T-helper 22 cell (primary cell): ENCODE results near the gene RUNDC3A.
"Not testable (repeated sequence)": the region's sequence is repeated elsewhere in the genome, so short reads cannot be mapped to it uniquely, and the experiment has no call there.

Source experiments
- DNase-seq: peaks from one replicate; pipeline ENCODE4 v3.0.0-alpha.2; 2020; ENCODE audit warnings: low read depth

The RUNDC3A gene

DNA sequence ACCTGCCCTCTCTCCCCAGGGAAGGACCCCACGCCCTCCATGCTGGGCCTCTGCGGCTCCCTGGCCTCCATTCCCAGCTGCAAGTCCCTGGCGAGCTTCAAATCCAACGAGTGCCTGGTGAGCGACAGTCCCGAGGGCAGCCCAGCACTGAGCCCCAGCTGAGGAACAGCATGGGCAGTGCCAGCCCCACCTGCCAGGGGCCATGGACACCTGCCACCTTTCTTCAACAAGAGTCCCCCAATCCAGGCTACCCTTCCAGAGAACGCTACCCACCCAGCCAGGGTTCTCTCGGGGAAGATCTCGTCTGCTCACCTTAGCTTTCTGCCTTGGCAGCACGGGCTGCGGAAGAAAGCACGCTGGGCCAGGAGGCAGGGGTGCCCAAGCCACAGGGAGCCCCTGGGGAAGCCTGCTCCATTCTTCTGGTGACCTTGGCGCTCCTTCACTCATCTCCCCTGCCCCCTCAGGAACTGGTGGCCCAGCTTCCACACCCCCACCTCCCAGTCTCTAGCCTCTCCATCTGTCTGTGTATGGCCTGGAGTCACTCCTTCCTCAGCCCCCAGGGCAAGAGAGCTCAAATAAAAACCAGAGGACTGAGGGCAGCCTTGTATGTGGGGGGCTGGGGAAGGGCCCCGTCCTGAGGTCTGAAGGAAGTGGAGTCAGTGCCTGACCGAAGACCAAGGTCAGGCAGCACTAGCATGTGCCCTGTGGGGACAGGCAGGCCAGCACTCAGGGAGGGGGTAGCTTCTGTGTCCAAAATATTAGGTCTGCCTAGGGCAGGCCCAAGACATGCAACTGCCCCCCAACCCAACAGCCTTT is 9.9 kb downstream of the RUNDC3A start:
- DNase-seq: no peak

DNA sequence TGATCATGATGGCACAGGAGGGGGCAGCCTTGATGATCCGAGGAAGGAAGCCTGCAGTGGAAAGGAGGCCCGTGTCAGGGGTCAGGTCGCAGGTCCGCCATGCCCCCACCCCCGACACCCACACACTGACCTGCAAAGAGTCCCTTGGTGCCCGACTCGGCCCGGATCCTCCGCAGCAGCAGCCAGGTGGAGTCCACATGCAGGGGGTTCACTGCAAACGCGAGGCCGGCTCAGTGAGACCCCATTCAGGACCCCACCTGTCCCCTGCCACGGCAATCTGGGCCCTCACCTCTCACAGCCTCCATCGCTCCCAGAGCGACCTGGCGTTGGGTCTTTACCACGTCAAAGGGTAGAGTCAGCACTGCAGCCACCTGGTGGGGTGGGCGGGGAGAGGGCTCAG is 11.7 kb downstream of the RUNDC3A start:
- DNase-seq: no peak

DNA sequence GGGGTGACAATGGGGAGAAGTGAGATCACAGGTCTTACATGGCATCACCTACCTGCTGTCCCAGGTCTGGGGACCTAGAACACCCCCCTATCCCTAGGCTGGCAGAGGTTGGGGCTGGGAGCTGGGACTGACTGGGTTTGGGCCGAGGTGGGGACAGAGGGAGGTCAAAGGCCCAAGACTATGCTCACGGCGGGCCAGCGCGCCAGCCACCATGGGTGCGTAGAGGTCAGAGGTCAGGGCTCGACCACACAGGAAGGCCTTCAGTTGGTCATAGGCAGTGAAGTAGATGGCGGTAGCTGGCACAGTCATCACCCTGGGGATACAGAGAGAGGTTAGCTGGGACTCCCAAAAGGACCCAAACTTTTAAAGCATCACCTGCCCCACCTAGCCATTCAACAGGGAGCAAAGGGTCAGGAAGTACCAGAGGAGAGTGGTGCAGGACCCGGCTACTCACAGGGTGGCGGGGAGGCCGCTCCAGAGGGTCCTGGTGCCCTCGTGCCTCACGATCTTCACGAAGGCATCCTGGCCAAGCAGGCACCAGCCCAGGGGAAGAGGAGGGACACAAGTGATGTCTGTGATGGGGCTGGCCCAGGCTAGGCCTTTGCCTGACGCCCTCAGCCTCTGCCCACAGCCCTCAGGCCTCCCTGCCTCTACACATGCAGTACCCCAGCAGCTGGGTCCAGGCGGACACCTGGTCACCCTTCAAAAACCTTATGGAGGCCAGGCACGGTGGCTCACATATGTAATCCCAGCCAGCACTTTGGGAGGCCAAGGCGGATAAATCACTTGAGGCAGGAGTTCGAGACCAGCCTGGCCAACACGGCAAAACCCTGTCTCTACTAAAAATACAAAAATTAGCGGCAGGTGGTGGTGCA is 13.1 kb downstream of the RUNDC3A start:
- no peak for DNase-seq

DNA sequence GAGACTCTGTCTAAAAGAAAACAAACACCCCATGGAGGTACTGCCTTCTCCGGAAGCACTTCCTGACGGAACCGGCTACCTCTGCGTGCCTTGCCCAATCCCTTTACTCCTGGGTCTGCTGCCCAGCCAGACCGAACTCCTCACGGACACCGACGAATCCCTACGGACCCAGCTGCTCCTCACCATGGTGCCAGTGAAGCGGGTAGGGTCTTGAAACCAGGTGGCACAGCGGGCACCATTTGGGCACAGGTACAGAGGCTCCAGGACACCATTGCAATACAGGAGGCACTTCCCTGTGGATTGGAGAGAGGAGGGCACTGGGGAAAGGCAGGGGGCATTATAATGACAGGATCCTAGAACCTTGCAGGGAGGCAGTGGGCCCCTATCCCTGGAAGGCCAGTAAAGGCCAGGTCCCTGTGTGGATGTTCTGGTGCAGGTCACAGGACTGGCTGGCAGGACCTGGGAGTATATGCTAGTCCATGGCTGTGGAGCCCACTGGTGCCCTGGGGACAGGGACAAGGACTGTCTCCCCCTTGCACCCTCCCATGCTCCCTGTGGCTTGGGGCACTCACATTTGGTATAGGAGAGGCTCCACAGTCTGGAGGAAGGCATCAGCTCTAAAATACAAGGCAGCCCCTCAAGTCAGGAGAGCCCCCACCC is 14.0 kb downstream of the RUNDC3A start:
- no peak for DNase-seq

GRCh38 chr17:44323359-44324091 is 15.1 kb downstream of the RUNDC3A start:
- no peak for DNase-seq

GRCh38 chr17:44324092-44324570 is 15.7 kb downstream of the RUNDC3A start:
- DNase-seq: no peak

- DNase-seq: peak; percentile 86
Measured at GRCh38 chr17:44324571-44325275, 16.3 kb downstream of the RUNDC3A start, which contains the start of gene SLC25A39. Gene SLC25A39 (minus strand): TSS chr17:44324823. CDS start chr17:44323562, 1,261 bp downstream.

DNA sequence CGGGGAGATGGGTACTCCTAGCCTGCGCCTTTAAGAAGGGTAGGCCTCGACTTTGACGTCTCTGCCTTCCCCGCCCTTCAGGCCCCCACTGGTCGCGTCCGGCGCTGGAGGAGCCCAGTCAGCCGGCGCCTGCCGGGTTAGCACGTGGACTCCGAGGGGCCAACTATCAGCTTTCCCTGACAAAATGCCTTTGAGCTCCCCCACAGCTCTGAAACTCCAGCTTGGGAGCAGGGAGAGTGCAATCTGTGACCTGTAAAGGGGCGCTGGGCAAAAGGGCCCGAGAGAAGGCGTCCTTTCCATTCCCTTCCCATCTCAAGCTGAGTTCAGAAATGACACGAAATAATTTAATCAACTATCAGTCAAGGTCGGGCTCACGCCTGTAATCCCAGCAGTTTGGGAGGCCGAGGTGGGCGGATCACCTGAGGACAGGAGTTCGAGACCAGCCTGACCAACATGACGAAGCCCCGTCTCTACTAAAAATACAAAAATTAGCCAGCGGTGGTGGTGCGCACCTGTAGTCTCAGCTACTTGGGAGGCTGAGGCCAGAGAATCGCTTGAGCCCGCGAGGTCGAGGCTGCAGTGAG is 18.6 kb downstream of the RUNDC3A start:
- peak; percentile 93 for DNase-seq

DNA sequence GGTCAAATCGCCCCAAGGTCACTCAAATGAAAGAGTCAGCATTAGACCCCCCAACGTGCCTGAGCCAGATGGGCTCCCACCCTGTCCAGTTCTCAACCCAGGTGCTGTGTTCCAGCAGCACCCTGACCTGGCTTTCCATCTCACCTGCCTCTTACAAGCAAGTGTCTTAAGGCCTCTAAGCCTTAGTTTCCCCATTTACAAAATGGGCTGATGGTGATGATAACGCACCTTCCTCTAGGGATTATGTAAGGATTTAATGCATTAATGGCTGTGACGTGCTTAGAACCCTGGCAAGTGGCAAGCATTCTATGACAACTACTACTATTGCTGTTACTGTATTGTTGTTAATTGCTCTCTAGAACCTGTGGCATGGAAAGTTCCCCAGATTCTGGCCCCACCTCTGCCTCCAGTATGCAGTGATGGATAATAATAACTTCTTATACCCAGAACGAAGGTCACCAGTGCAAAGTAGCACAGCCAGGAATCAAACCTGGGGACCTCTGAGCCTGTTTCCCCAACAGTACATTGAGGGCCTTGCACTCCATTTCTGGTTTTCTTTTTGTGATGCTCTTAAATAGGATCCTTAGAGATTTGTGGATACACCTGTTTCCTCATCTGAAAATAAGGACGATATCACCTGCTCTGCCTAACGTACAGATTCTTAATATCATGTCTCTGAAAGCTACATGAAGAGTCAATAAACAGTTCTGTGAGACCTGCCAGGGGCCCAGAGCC is 19.5 kb downstream of the RUNDC3A start:
- DNase-seq: no peak

DNA sequence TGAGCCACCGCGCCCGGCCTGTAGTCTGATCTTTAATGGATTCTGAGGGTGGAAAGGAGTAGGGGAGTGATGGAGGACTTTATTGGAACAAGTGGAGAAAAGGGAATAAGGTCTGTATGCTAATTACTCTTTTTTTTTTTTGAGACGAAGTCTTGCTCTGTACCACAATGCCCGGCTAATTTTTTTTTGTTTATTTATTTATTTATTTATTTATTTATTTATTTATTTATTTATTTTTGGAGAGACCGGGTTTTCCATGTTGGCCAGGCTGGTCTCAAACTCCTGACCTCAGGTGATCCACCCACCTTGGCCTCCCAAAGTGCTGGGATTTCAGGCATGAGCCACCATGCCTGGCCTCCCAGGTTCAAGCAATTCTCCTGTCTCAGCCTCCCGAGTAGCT is 21.1 kb downstream of the RUNDC3A start:
- not testable (repeated sequence) for DNase-seq

- DNase-seq: not testable (repeated sequence)
Measured at GRCh38 chr17:44330263-44330662, 21.9 kb downstream of the RUNDC3A start.

DNA sequence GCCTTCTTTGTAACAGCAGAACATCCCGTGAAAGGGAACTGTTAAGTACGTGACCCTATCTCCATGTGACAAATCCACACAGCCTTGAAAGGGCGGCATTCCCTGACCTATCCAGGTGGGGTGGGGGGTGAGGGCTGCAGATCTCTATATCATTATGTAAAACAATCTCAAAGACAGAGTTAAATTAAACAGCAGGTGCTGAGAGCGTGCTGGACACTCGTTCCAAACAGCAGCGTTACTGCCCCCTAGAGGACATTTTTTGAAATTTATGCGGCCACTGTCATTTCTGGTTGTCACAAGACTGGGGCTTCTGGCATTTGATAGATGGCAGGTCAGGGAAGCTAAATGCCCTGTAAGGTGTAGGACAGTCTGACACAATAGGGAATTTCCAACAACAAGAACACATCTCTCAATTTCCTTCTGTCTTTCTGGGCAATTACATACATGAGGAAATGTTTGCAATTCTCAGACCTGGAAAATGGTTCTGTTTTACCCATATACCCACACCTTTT is 22.9 kb downstream of the RUNDC3A start:
- peak; percentile 41 for DNase-seq

GRCh38 chr17:44333371-44333770 is 25.0 kb downstream of the RUNDC3A start:
- no peak for DNase-seq

DNA sequence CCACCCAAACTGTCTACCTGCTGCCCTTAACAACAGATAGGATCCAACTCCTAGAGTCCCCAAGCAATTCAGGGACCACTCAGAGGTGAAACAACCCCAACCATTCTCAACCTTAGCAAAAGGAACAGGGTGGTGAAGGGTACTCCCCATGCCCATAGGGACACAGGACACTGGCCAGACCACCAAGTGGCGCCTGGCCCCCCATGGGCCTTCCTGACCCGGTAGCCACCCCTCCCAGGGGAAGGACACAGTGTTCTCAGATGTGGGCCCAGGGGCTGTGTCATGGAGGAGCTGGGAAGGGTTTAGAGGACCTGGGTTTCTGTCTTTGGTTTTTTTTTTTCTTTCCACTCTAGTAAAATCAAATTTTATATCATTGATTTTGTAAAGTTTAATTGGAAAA is 25.9 kb downstream of the RUNDC3A start:
- no peak for DNase-seq

- no peak for DNase-seq
Measured at GRCh38 chr17:44334727-44335126, 26.3 kb downstream of the RUNDC3A start.

GRCh38 chr17:44335564-44335963 is 27.2 kb downstream of the RUNDC3A start:
- no peak for DNase-seq

GRCh38 chr17:44335968-44336367 is 27.6 kb downstream of the RUNDC3A start:
- DNase-seq: no peak

DNA sequence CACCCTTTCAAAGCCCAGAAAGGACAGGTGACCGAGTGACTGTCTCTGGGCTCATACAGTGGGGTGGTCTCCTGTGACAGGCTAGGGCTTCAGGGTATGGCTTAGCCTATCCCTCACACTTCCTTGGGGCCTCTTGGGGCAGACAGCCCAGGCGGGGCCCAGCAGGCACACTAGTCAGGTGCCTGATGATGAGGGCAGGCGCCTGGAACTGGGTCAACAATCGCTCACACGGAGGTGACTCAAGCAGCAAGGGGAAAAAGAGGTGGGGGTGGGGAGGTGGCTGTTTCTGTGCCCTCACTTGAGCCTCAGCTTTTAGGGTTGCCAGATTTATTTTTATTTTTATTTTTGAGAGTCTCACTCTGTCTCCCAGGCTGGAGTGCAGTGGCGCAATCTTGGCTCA is 30.3 kb downstream of the RUNDC3A start:
- DNase-seq: no peak

GRCh38 chr17:44340553-44340952 is 32.2 kb downstream of the RUNDC3A start:
- not testable (repeated sequence) for DNase-seq
